Neural progenitor cell (in vitro differentiated cells): ENCODE measurements around the gene HOOK2.

Experiments
- EZH2 ChIP-seq: fragments of 200-600 bp; sonication (generic); IDR thresholded peaks from 2 replicates; pipeline ENCODE4 v1.6.1; 2017; ENCODE audit warnings: antibody characterized with exemption, mild to moderate bottlenecking, moderate library complexity
- EZH2phosphoT487 ChIP-seq: fragments of 200-600 bp; sonication (generic); IDR thresholded peaks from 2 replicates; pipeline ENCODE4 v1.6.1; 2017; ENCODE audit warnings: antibody characterized with exemption
- TF ChIP-seq, protein P1 (sequence below): fragments of 200-600 bp; sonication (generic); IDR thresholded peaks from 2 replicates; pipeline ENCODE4 v1.5.1; 2017; ENCODE audit warnings: antibody characterized with exemption, mild to moderate bottlenecking

DNA sequence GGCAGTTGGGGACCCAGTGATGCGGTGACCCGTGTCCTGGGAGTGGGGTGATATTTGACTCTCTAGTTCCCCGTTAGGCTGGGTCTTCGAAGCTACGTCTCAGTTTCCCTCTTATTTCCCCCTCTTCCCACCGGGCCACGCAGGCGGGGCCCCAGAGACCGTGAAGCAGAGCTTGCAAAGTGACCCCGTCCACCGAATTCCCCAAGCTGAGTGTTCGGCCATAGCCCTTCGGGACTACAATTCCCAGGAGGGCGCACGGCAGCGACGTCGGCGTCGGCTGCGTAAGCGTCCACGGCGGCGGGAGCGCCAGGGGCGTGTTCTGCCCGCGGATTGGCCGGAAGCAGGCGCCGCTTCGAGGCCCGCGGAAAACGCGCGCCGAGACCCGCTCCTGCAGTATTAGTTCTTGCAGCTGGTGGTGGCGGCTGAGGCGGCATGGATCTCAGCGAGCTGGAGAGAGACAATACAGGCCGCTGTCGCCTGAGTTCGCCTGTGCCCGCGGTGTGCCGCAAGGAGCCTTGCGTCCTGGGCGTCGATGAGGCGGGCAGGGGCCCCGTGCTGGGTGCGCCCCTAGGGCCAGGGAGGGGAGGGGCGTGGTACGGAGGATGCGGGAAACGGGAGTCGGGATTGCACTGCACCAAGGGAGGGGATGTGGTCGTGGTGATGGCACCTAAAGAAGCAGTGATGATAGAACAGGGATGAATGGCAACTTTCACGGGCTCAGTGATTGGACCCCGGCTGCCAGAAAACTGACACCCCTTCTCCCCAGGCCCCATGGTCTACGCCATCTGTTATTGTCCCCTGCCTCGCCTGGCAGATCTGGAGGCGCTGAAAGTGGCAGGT is 31.1 kb upstream of the HOOK2 start, which contains the start of gene RNASEH2A:
- TF ChIP-seq, protein P1, sequence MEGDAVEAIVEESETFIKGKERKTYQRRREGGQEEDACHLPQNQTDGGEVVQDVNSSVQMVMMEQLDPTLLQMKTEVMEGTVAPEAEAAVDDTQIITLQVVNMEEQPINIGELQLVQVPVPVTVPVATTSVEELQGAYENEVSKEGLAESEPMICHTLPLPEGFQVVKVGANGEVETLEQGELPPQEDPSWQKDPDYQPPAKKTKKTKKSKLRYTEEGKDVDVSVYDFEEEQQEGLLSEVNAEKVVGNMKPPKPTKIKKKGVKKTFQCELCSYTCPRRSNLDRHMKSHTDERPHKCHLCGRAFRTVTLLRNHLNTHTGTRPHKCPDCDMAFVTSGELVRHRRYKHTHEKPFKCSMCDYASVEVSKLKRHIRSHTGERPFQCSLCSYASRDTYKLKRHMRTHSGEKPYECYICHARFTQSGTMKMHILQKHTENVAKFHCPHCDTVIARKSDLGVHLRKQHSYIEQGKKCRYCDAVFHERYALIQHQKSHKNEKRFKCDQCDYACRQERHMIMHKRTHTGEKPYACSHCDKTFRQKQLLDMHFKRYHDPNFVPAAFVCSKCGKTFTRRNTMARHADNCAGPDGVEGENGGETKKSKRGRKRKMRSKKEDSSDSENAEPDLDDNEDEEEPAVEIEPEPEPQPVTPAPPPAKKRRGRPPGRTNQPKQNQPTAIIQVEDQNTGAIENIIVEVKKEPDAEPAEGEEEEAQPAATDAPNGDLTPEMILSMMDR, result peak; percentile 7
- TF ChIP-seq EZH2 (no peak), EZH2phosphoT487 (no peak)
